ENCODE data around the gene RHOH.

DNA sequence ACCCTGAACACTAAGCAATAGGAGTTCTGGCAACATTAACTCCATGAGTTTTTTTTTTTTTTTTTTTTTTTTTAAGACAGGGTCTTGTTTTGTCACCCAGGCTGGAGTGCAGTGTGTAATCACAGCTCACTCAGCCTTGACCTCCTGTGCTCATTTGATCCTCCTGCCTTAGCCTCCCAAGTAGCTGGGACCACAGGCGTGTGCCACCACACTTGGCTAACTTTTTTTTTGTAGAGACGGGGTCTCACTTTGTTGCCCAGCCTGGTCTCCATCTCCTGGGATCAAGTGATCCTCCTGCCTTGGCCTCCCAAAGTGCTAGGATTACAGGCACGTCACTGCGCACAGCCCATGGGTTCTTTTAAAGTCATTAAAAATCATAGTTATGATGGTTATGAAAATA, 5.1 kb downstream of the RHOH start:
- no peak for TF ChIP-seq POLR2A (IDR thresholded peaks at IDR 0.05)
- no peak for TF ChIP-seq CTCF (IDR thresholded peaks at IDR 0.05)
- no peak for TF ChIP-seq POLR2AphosphoS5 (IDR thresholded peaks at IDR 0.05)

All from suprapubic skin (tissue), 4 donors.